CD8-positive, alpha-beta memory T cell (primary cell): ENCODE data around the gene SLC8A3. TPM values are rescaled to one million over a fixed set of nuclear protein-coding genes. Genes with fewer than 3 reads are reported as not detected.

Source experiments
- CTCF ChIA-PET: fragments of 350-600 bp; sonication (Branson Sonifier 250); formaldehyde crosslinking; loops from one replicate; lab custom pipeline; 2021; ENCODE audit warnings: antibody characterized with exemption; lab: Charles Lee
- POLR2A ChIA-PET: fragments of 350-600 bp; sonication (Branson Sonifier 250); formaldehyde crosslinking; loops from one replicate; lab custom pipeline; 2021; ENCODE audit warnings: antibody characterized with exemption; lab: Charles Lee
- DNase-seq, 5 donors: peaks; one replicate each; pipeline versions ENCODE4 v3.0.0 to v3.0.0-alpha.2; 2020 to 2022; ENCODE audit warnings: mixed read lengths in 1 of 5
- H3K27ac ChIP-seq: one replicate; pipeline ENCODE4 v1.7.0; 2013; ENCODE audit warnings: low read depth, mild to moderate bottlenecking, low read length, moderate library complexity
- H3K27me3 ChIP-seq: 2 replicates; pipeline ENCODE4 v1.7.0; 2013; ENCODE audit warnings: low read length, mild to moderate bottlenecking; ENCODE audit not compliant: insufficient read depth, poor library complexity, severe bottlenecking
- H3K36me3 ChIP-seq: 2 replicates; pipeline ENCODE4 v1.7.0; 2013; ENCODE audit warnings: mild to moderate bottlenecking, low read length, moderate library complexity; ENCODE audit not compliant: insufficient read depth
- H3K4me1 ChIP-seq: 2 replicates; pipeline ENCODE4 v1.7.0; 2013; ENCODE audit warnings: mild to moderate bottlenecking, low read length, moderate library complexity; ENCODE audit not compliant: insufficient read depth
- H3K4me3 ChIP-seq: 2 replicates; pipeline ENCODE4 v1.7.0; 2013; ENCODE audit warnings: mild to moderate bottlenecking, low read length
- H3K9me3 ChIP-seq: 2 replicates; pipeline ENCODE4 v1.7.0; 2013; ENCODE audit warnings: mild to moderate bottlenecking, low read length
- H3K27ac Mint-ChIP-seq, 8 donors: one replicate each; pipeline ENCODE4 v1.8.0; 2020 to 2021; ENCODE audit warnings: mixed read lengths in 8 of 8, mild to moderate bottlenecking in 6 of 8, inconsistent platforms in 3 of 8, moderate library complexity in 3 of 8
- H3K27me3 Mint-ChIP-seq, 2 donors: one replicate each; pipeline ENCODE4 v1.8.0; 2020 to 2021; ENCODE audit warnings: mixed read lengths in 2 of 2, mild to moderate bottlenecking in 1 of 2, moderate library complexity in 1 of 2
- H3K36me3 Mint-ChIP-seq, 3 donors: one replicate each; pipeline ENCODE4 v1.8.0; 2020 to 2021; ENCODE audit warnings: mixed read lengths in 3 of 3, inconsistent platforms in 1 of 3, mild to moderate bottlenecking in 1 of 3
- H3K4me1 Mint-ChIP-seq, 3 donors: one replicate each; pipeline ENCODE4 v1.8.0; 2020 to 2021; ENCODE audit warnings: mixed read lengths in 3 of 3, inconsistent platforms in 1 of 3, mild to moderate bottlenecking in 1 of 3
- H3K4me3 Mint-ChIP-seq, 7 donors: one replicate each; pipeline ENCODE4 v1.8.0; 2020 to 2021; ENCODE audit warnings: mixed read lengths in 7 of 7, mild to moderate bottlenecking in 6 of 7, moderate library complexity in 4 of 7, inconsistent platforms in 2 of 7
- H3K9me3 Mint-ChIP-seq, 5 donors: one replicate each; pipeline ENCODE4 v1.8.0; 2020 to 2022; ENCODE audit warnings: mixed read lengths in 5 of 5, mild to moderate bottlenecking in 3 of 5, moderate library complexity in 2 of 5, inconsistent platforms in 1 of 5
- polyA plus RNA-seq: library from polyadenylated mRNA; unstranded; fragments of 300-500 nt; fragmentation: Illumina TruSeq; gene quantifications from one replicate; pipeline ENCODE4 v1.2.3, GENCODE V29; 2021
- total RNA-seq, 2 experiments: library from RNA; stranded (reverse); gene quantifications; one replicate each; pipeline ENCODE4 v1.2.3, GENCODE V29; 2021

Gene SLC8A3
- total and polyA plus RNA-seq, 3 experiments from 2014 or later = 0.09 TPM; not detected in 2

- DNase-seq = no peak
These were observed 1.8 kb downstream of the SLC8A3 start for GRCh38 chr14:70186900-70187451.

GRCh38 chr14:70183991-70184390 is 4.8 kb downstream of the SLC8A3 start:
- Histone ChIP-seq H3K27me3 (peaks cover 5% of the 10 kb centered on the region), H3K4me1 (no peaks in the 10 kb centered on the region), H3K9me3 (no peaks in the 10 kb centered on the region), H3K4me3 (no peak overlapping the region), H3K27ac (no peak overlapping the region), H3K36me3 (no peaks in the 10 kb centered on the region)
- no peaks in the 10 kb centered on the region for H3K36me3 Mint-ChIP-seq
- no peak overlapping the region for H3K27ac Mint-ChIP-seq
- peaks cover 21 to 34% of the 10 kb centered on the region in 2 donors for H3K27me3 Mint-ChIP-seq
- H3K9me3 Mint-ChIP-seq = peaks cover 0 to 2% (median 0%) of the 10 kb centered on the region in 5 donors
- peaks cover 13 to 18% (median 17%) of the 10 kb centered on the region in 3 donors for H3K4me1 Mint-ChIP-seq
- POLR2A ChIA-PET = no interaction called here
- no peak for DNase-seq
- CTCF ChIA-PET = no interaction called here
- no peak overlapping the region for H3K4me3 Mint-ChIP-seq

More at GRCh38 chr14:70186900-70187451, 1.8 kb downstream of the SLC8A3 start:
- ChIA-PET POLR2A (no interaction called here), CTCF (no interaction called here)
- Mint-ChIP-seq H3K9me3 (peaks cover 0 to 3% (median 0%) of the 10 kb centered on the region in 5 donors), H3K4me1 (peaks cover 13 to 27% (median 18%) of the 10 kb centered on the region in 3 donors), H3K27me3 (peaks cover 31 to 60% of the 10 kb centered on the region in 2 donors), H3K27ac (peak overlapping the region in 1 of 8 donors; percentile 16), H3K4me3 (peak overlapping the region in 6 of 7 donors; percentile 27 to 84 (median 70)), H3K36me3 (no peaks in the 10 kb centered on the region)
- H3K9me3 ChIP-seq = no peaks in the 10 kb centered on the region
- no peak overlapping the region for H3K27ac ChIP-seq
- H3K27me3 ChIP-seq = peaks cover 12% of the 10 kb centered on the region
- H3K4me3 ChIP-seq = peak overlapping the region; percentile 45
- H3K36me3 ChIP-seq = no peaks in the 10 kb centered on the region
- no peaks in the 10 kb centered on the region for H3K4me1 ChIP-seq

DNA sequence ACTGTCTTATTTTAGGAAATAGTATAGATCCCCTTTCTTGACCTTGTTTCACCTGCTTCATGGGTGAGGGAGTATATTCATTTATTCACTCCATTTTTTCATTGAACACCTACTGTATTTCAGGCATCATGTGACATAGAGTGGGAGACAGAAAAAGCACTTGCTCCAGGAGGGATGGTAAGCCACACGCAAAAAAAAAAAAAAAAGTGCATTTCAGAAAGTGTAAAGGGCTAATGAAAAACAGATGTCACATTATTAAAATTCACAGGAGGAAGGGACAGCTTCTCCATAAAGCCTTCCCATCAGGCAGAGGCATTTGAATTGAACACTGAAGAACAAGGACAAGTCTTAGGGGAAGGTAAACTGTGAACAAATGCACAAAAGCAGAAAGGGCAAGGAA is 7.5 kb downstream of the SLC8A3 start:
- Mint-ChIP-seq H3K9me3 (no peaks in the 10 kb centered on the region), H3K27ac (no peak overlapping the region), H3K27me3 (peaks cover 16 to 27% of the 10 kb centered on the region in 2 donors), H3K36me3 (no peaks in the 10 kb centered on the region), H3K4me1 (no peaks in the 10 kb centered on the region), H3K4me3 (no peak overlapping the region)
- H3K9me3 ChIP-seq = no peaks in the 10 kb centered on the region
- H3K27me3 ChIP-seq = no peaks in the 10 kb centered on the region
- DNase-seq = no peak
- no peak overlapping the region for H3K27ac ChIP-seq
- no peak overlapping the region for H3K4me3 ChIP-seq
- no peaks in the 10 kb centered on the region for H3K36me3 ChIP-seq
- no peaks in the 10 kb centered on the region for H3K4me1 ChIP-seq
- ChIA-PET CTCF (no interaction called here), POLR2A (no interaction called here)

- ChIA-PET CTCF (no interaction called here), POLR2A (no interaction called here)
- Mint-ChIP-seq H3K36me3 (no peaks in the 10 kb centered on the region), H3K27me3 (peaks cover 13 to 21% of the 10 kb centered on the region in 2 donors), H3K27ac (no peak overlapping the region), H3K4me3 (no peak overlapping the region), H3K4me1 (no peaks in the 10 kb centered on the region), H3K9me3 (no peaks in the 10 kb centered on the region)
- no peak for DNase-seq
- Histone ChIP-seq H3K27me3 (no peaks in the 10 kb centered on the region), H3K4me1 (no peaks in the 10 kb centered on the region), H3K27ac (no peak overlapping the region), H3K36me3 (no peaks in the 10 kb centered on the region), H3K9me3 (no peaks in the 10 kb centered on the region), H3K4me3 (no peak overlapping the region)
These were observed 8.0 kb downstream of the SLC8A3 start for GRCh38 chr14:70180718-70181117.

DNA sequence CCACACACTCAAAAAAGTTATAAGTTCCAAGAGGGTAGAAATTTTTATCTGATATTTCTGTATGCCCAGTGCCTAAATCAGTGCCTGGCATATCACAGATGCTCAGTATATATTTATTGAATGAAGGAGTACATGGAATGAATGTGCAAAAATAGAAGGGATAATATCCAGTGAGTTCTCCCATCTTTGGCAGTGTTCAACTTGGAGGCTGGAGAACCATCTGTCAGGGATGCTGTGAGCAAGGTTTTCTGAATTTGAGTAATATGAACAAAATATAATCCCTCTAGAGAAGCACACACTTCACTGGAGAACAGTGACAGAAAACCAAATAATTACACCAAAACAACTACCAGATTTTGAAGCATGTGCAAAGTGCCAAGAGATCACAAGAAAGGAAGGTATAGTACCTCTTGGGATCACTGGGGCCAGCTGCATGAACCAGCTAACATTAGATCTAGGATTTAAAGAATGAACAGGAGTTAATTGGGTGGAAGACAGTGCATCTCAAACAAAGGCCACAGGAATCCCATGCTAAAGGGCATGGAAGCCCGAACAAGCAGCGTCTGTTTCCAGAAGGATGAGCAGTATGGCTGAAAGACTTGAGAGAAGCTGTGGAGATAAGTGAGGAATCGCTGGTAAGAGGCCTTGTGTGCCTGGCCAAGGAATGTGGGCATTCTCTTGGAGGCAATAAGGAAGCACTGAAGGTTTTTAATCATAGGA is 11.5 kb downstream of the SLC8A3 start:
- Histone ChIP-seq H3K36me3 (no peaks in the 10 kb centered on the region), H3K27me3 (no peaks in the 10 kb centered on the region), H3K4me3 (no peak overlapping the region), H3K9me3 (no peaks in the 10 kb centered on the region), H3K27ac (no peak overlapping the region), H3K4me1 (no peaks in the 10 kb centered on the region)
- CTCF ChIA-PET = no interaction called here
- H3K27ac Mint-ChIP-seq = no peak overlapping the region
- no peaks in the 10 kb centered on the region for H3K9me3 Mint-ChIP-seq
- no peaks in the 10 kb centered on the region for H3K36me3 Mint-ChIP-seq
- H3K4me1 Mint-ChIP-seq = no peaks in the 10 kb centered on the region
- DNase-seq = no peak
- peaks cover 11 to 26% of the 10 kb centered on the region in 2 donors for H3K27me3 Mint-ChIP-seq
- H3K4me3 Mint-ChIP-seq = no peak overlapping the region
- POLR2A ChIA-PET = no interaction called here

DNA sequence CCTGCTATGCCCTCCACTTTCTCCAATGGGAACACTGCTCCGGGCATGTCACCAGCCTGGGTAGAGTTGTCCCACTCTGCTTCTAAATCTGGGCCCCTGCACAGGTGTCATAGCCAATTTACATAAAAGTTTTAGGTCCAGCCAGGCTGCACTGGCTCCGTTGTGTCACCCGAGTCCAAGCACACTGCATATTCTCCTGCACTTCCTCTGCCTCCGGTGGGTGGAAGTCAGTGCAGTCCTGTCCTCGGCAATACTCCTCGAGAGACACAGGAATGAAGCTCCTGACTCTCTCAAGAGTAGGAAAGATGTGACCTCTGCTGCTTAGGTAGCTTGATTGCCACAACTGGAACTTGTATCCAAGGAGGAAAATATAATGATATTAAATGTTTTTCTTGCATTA is 15.2 kb downstream of the SLC8A3 start:
- no peak overlapping the region for H3K27ac Mint-ChIP-seq
- Histone ChIP-seq H3K4me1 (no peaks in the 10 kb centered on the region), H3K9me3 (no peaks in the 10 kb centered on the region), H3K36me3 (no peaks in the 10 kb centered on the region), H3K4me3 (no peak overlapping the region), H3K27me3 (no peaks in the 10 kb centered on the region), H3K27ac (no peak overlapping the region)
- H3K27me3 Mint-ChIP-seq = peaks cover 10 to 39% of the 10 kb centered on the region in 2 donors
- H3K9me3 Mint-ChIP-seq = peaks cover 0 to 4% (median 0%) of the 10 kb centered on the region in 5 donors
- H3K4me1 Mint-ChIP-seq = no peaks in the 10 kb centered on the region
- CTCF ChIA-PET = interaction anchor here (1.3 kb wide), 1 partner anchor 9 kb away, joined by 3 read pairs; no protein-coding TSS in a partner anchor
- H3K4me3 Mint-ChIP-seq = no peak overlapping the region
- no peak for DNase-seq
- POLR2A ChIA-PET = no interaction called here
- no peaks in the 10 kb centered on the region for H3K36me3 Mint-ChIP-seq

DNA sequence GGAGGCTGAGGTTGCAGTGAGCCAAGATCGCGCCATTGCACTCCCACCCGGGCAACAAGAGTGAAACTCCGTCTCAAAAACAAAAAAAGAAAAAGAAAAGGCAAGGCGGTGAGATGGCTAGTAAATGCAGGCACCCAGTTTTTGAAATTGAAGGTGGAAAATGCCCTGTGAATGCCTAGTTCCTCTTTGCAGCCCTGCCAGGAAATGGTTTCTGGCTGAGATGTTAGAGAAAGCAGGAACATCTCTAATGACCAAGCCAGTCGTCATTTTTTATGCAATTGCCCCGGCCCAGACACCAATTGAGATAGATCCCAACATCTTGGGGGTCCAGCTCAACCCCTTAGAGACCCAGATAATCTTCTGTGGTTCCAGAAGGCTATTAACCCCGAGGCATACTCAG is 17.0 kb downstream of the SLC8A3 start:
- Histone ChIP-seq H3K4me3 (no peak overlapping the region), H3K27ac (no peak overlapping the region), H3K36me3 (no peaks in the 10 kb centered on the region), H3K4me1 (no peaks in the 10 kb centered on the region), H3K9me3 (no peaks in the 10 kb centered on the region), H3K27me3 (no peaks in the 10 kb centered on the region)
- Mint-ChIP-seq H3K27me3 (peaks cover 8 to 33% of the 10 kb centered on the region in 2 donors), H3K27ac (no peak overlapping the region), H3K9me3 (peaks cover 0 to 6% (median 0%) of the 10 kb centered on the region in 5 donors), H3K4me3 (no peak overlapping the region), H3K36me3 (no peaks in the 10 kb centered on the region), H3K4me1 (no peaks in the 10 kb centered on the region)
- ChIA-PET POLR2A (no interaction called here), CTCF (no interaction called here)
- DNase-seq = no peak

GRCh38 chr14:70170976-70171375 is 17.8 kb downstream of the SLC8A3 start:
- POLR2A ChIA-PET = no interaction called here
- Mint-ChIP-seq H3K9me3 (peaks cover 0 to 6% (median 0%) of the 10 kb centered on the region in 5 donors), H3K27ac (no peak overlapping the region), H3K4me3 (no peak overlapping the region), H3K4me1 (no peaks in the 10 kb centered on the region), H3K36me3 (no peaks in the 10 kb centered on the region), H3K27me3 (peaks cover 9 to 30% of the 10 kb centered on the region in 2 donors)
- H3K27me3 ChIP-seq = no peaks in the 10 kb centered on the region
- CTCF ChIA-PET = no interaction called here
- H3K4me3 ChIP-seq = no peak overlapping the region
- no peak overlapping the region for H3K27ac ChIP-seq
- no peaks in the 10 kb centered on the region for H3K4me1 ChIP-seq
- H3K36me3 ChIP-seq = no peaks in the 10 kb centered on the region
- no peak for DNase-seq
- no peaks in the 10 kb centered on the region for H3K9me3 ChIP-seq
